WTC11 (cell line): ENCODE data around the gene RDH12. TPM values are rescaled to one million over a fixed set of nuclear protein-coding genes. Genes with fewer than 3 reads are reported as not detected.

Experiments
- ATAC-seq: fragments of 200-7000 bp; cut with Tn5 transposase; 2 replicates; pipeline ENCODE4 v1.10.0; 2021; ENCODE audit warnings: mild to moderate bottlenecking, moderate library complexity
- CTCF ChIA-PET: fragments of 300-600 bp; sonication (Branson Sonifier 250); formaldehyde crosslinking; loops from one replicate; lab custom pipeline; 2021; ENCODE audit warnings: antibody characterized with exemption; lab: Charles Lee
- POLR2A ChIA-PET: fragments of 350-600 bp; sonication (Branson Sonifier 250); formaldehyde crosslinking; loops from one replicate; lab custom pipeline; 2021; ENCODE audit warnings: antibody characterized with exemption; lab: Charles Lee
- DNase-seq: peaks from one replicate; pipeline ENCODE4 v3.0.0; 2021; ENCODE audit warnings: low spot score
- H3K27ac Mint-ChIP-seq: 2 replicates; pipeline ENCODE4 v1.8.0; 2021; ENCODE audit warnings: mixed read lengths
- H3K27me3 Mint-ChIP-seq: 2 replicates; pipeline ENCODE4 v1.8.0; 2021; ENCODE audit warnings: low read depth, mild to moderate bottlenecking, moderate library complexity, mixed read lengths
- H3K36me3 Mint-ChIP-seq: 2 replicates; pipeline ENCODE4 v1.8.0; 2021; ENCODE audit warnings: mixed read lengths
- H3K4me1 Mint-ChIP-seq: 2 replicates; pipeline ENCODE4 v1.8.0; 2022; ENCODE audit warnings: mixed read lengths
- H3K4me3 Mint-ChIP-seq: 2 replicates; pipeline ENCODE4 v1.8.0; 2021; ENCODE audit warnings: mild to moderate bottlenecking, moderate library complexity, mixed read lengths
- H3K9me3 Mint-ChIP-seq: 2 replicates; pipeline ENCODE4 v1.8.0; 2021; ENCODE audit warnings: mixed read lengths
- ATF1 ChIP-seq: sonication (generic); formaldehyde crosslinking; IDR thresholded peaks from 2 replicates; pipeline ENCODE4 v1.8.1; 2023; ENCODE audit warnings: mild to moderate bottlenecking, moderate library complexity, missing genetic modification reagents
- CREB1 ChIP-seq: sonication (generic); formaldehyde crosslinking; IDR thresholded peaks from 2 replicates; pipeline ENCODE4 v1.8.0; 2023; ENCODE audit warnings: mild to moderate bottlenecking, missing genetic modification reagents
- EMX1 ChIP-seq: fragments of 250-450 bp; sonication (Bioruptor Pico); IDR thresholded peaks from 2 replicates; pipeline ENCODE4 v1.8.0; 2021; ENCODE audit warnings: mild to moderate bottlenecking
- GTF2I ChIP-seq: fragments of 250-450 bp; sonication (Bioruptor Pico); conservative IDR thresholded peaks from 2 replicates; pipeline ENCODE4 v1.4.0; 2021; ENCODE audit warnings: mild to moderate bottlenecking
- JUN ChIP-seq: sonication (generic); formaldehyde crosslinking; IDR thresholded peaks from 2 replicates; pipeline ENCODE4 v1.8.0; 2023; ENCODE audit warnings: mild to moderate bottlenecking, missing genetic modification reagents
- NFE2L1 ChIP-seq: sonication (generic); formaldehyde crosslinking; IDR thresholded peaks from 2 replicates; pipeline ENCODE4 v1.8.1; 2023; ENCODE audit warnings: missing genetic modification reagents
- NFYB ChIP-seq: sonication (generic); formaldehyde crosslinking; conservative IDR thresholded peaks from 2 replicates; pipeline ENCODE4 v1.8.0; 2022; ENCODE audit warnings: low read depth, missing genetic modification reagents
- NR3C1 ChIP-seq: sonication (generic); formaldehyde crosslinking; conservative IDR thresholded peaks from 2 replicates; pipeline ENCODE4 v1.8.1; 2023; ENCODE audit warnings: low read depth, mild to moderate bottlenecking, missing genetic modification reagents
- RORB ChIP-seq: fragments of 250-450 bp; sonication (Bioruptor Pico); IDR thresholded peaks from 2 replicates; pipeline ENCODE4 v1.9.0; 2021; ENCODE audit warnings: mild to moderate bottlenecking
- SMAD3 ChIP-seq: sonication (generic); formaldehyde crosslinking; IDR thresholded peaks from 2 replicates; pipeline ENCODE4 v1.8.0; 2022; ENCODE audit warnings: missing genetic modification reagents, mild to moderate bottlenecking, borderline replicate concordance
- TEAD1 ChIP-seq: sonication (generic); formaldehyde crosslinking; IDR thresholded peaks from 2 replicates; pipeline ENCODE4 v1.8.0; 2022; ENCODE audit warnings: mild to moderate bottlenecking, missing genetic modification reagents
- ZNF263 ChIP-seq: sonication (generic); formaldehyde crosslinking; IDR thresholded peaks from 2 replicates; pipeline ENCODE4 v1.8.1; 2022; ENCODE audit warnings: low read depth, mild to moderate bottlenecking, moderate library complexity, missing genetic modification reagents
- ZNF396 ChIP-seq: fragments of 250-450 bp; sonication (Bioruptor Pico); IDR thresholded peaks from 2 replicates; pipeline ENCODE4 v1.8.0; 2021; ENCODE audit warnings: mild to moderate bottlenecking, moderate library complexity, borderline replicate concordance
- ZNF423 ChIP-seq: fragments of 250-450 bp; sonication (Bioruptor Pico); IDR thresholded peaks from 2 replicates; pipeline ENCODE4 v2.1.2; 2022; ENCODE audit warnings: mild to moderate bottlenecking, moderate library complexity
- ZNF532 ChIP-seq: fragments of 250-450 bp; sonication (Bioruptor Pico); IDR thresholded peaks from 2 replicates; pipeline ENCODE4 v1.9.0; 2021; ENCODE audit warnings: mild to moderate bottlenecking, borderline replicate concordance
- total RNA-seq: library from RNA; stranded (reverse); gene quantifications from 3 replicates; pipeline ENCODE4 v1.2.3, GENCODE V29; 2021
- TF ChIP-seq, protein P1 (sequence below): fragments of 250-450 bp; sonication (Bioruptor Pico); conservative IDR thresholded peaks from 2 replicates; pipeline ENCODE4 v1.9.0; 2021; ENCODE audit warnings: mild to moderate bottlenecking
- TF ChIP-seq, protein P2 (sequence below): sonication (generic); formaldehyde crosslinking; IDR thresholded peaks from 2 replicates; pipeline ENCODE4 v1.8.0; 2022; ENCODE audit warnings: mild to moderate bottlenecking, missing genetic modification reagents
- TF ChIP-seq, protein P3 (sequence below): fragments of 250-450 bp; sonication (Bioruptor Pico); IDR thresholded peaks from 2 replicates; pipeline ENCODE4 v1.9.0; 2021; ENCODE audit warnings: mild to moderate bottlenecking
- TF ChIP-seq, protein P4 (sequence below): sonication (generic); formaldehyde crosslinking; IDR thresholded peaks from 2 replicates; pipeline ENCODE4 v1.8.1; 2023; ENCODE audit warnings: mild to moderate bottlenecking, missing genetic modification reagents, borderline replicate concordance

Gene RDH12
- total RNA-seq, 1 experiment from 2014 or later = 0.77 TPM

DNA sequence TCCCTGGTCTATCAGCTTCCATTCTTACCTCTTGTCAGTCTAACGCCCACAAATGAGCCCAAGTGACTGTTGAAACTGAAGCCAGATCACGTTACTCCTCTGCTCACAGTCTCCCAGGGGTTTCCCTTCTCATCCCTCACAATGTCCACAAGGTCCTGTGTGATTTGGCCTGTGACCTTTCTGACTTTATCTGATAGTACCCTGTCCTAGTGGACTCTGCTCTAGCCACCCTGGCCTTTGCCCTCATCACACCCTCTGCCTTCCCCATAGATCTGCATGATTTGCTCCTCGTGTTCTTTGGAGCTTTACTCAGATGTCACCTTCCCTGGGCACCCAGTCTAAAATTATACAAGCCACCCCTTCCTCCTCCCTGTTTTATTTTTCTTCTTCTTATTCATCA, 55.5 kb downstream of the RDH12 start:
- Mint-ChIP-seq H3K27me3 (no peaks in the 10 kb centered on the region), H3K27ac (no peak overlapping the region), H3K9me3 (no peaks in the 10 kb centered on the region), H3K36me3 (peaks cover 34% of the 10 kb centered on the region), H3K4me3 (no peak overlapping the region)
- POLR2A ChIA-PET = no interaction called here
- CTCF ChIA-PET = no interaction called here
- no peak for DNase-seq
- no peak for ATAC-seq
- TF ChIP-seq SMAD3 (CRISPR knock-in tag) = no peak
- no peak for TF ChIP-seq ZNF263 (CRISPR knock-in tag)
- no peak for TF ChIP-seq JUN
- TF ChIP-seq NFE2L1 (CRISPR knock-in tag) = no peak
- TF ChIP-seq ZNF423 (CRISPR knock-in tag) = no peak
- TF ChIP-seq NFYB = no peak
- TF ChIP-seq ZNF396 (CRISPR knock-in tag) = no peak
- no peak for TF ChIP-seq CREB1 (CRISPR knock-in tag)
- TF ChIP-seq, protein P1, sequence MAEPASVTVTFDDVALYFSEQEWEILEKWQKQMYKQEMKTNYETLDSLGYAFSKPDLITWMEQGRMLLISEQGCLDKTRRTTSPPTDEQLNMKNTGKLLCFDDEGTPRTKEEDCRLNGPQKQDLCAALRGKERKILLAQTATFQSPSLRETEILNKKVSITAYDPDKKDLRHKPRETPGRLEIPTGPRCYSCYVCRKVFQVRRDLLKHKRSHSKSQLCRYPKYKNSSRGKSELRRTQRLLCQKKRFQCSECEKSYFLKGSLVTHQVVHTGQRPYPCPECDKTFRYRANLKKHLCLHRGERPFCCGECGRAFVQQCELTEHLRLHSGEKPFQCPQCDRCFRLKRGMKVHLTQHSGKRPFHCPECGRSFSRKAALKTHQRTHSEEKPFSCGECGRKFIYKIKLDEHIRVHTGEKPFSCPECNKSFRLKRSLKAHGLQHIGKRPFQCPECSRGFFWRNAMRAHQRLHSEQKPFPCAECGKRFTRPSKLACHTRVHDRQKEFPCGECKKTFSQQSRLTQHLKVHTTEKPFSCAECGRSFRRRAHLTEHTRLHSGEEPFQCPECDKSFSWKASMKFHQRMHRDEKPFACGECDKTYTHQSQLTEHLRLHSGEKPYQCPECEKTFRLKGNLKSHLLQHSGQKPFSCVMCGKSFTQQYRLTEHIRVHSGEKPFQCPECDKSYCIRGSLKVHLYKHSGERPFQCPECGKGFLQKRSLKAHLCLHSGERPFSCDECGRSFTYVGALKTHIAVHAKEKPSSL = no peak
- TF ChIP-seq GTF2I = no peak
- no peak for TF ChIP-seq NR3C1
- TF ChIP-seq, protein P2, sequence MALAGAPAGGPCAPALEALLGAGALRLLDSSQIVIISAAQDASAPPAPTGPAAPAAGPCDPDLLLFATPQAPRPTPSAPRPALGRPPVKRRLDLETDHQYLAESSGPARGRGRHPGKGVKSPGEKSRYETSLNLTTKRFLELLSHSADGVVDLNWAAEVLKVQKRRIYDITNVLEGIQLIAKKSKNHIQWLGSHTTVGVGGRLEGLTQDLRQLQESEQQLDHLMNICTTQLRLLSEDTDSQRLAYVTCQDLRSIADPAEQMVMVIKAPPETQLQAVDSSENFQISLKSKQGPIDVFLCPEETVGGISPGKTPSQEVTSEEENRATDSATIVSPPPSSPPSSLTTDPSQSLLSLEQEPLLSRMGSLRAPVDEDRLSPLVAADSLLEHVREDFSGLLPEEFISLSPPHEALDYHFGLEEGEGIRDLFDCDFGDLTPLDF (CRISPR knock-in tag) = no peak
- TF ChIP-seq ZNF532 (CRISPR knock-in tag) = no peak
- no peak for TF ChIP-seq RORB (CRISPR knock-in tag)
- TF ChIP-seq ATF1 (CRISPR knock-in tag) = no peak
- TF ChIP-seq TEAD1 (CRISPR knock-in tag) = no peak
- TF ChIP-seq, all 79 proteins: peak for 0
- no peaks in the 10 kb centered on the region for H3K4me1 Mint-ChIP-seq

GRCh38 chr14:67759916-67760315, 58.2 kb downstream of the RDH12 start:
- CTCF ChIA-PET = interaction anchor here (1.2 kb wide), 1 partner anchor 233 kb away, joined by 3 read pairs; no protein-coding TSS in a partner anchor
- Mint-ChIP-seq H3K4me1 (no peaks in the 10 kb centered on the region), H3K9me3 (no peaks in the 10 kb centered on the region), H3K4me3 (no peak overlapping the region), H3K27me3 (no peaks in the 10 kb centered on the region), H3K36me3 (peaks cover 25% of the 10 kb centered on the region), H3K27ac (no peak overlapping the region)
- no peak for DNase-seq
- TF ChIP-seq, protein P3, sequence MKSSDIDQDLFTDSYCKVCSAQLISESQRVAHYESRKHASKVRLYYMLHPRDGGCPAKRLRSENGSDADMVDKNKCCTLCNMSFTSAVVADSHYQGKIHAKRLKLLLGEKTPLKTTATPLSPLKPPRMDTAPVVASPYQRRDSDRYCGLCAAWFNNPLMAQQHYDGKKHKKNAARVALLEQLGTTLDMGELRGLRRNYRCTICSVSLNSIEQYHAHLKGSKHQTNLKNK (CRISPR knock-in tag) = no peak
- TF ChIP-seq NR3C1 = no peak
- TF ChIP-seq, protein P4, sequence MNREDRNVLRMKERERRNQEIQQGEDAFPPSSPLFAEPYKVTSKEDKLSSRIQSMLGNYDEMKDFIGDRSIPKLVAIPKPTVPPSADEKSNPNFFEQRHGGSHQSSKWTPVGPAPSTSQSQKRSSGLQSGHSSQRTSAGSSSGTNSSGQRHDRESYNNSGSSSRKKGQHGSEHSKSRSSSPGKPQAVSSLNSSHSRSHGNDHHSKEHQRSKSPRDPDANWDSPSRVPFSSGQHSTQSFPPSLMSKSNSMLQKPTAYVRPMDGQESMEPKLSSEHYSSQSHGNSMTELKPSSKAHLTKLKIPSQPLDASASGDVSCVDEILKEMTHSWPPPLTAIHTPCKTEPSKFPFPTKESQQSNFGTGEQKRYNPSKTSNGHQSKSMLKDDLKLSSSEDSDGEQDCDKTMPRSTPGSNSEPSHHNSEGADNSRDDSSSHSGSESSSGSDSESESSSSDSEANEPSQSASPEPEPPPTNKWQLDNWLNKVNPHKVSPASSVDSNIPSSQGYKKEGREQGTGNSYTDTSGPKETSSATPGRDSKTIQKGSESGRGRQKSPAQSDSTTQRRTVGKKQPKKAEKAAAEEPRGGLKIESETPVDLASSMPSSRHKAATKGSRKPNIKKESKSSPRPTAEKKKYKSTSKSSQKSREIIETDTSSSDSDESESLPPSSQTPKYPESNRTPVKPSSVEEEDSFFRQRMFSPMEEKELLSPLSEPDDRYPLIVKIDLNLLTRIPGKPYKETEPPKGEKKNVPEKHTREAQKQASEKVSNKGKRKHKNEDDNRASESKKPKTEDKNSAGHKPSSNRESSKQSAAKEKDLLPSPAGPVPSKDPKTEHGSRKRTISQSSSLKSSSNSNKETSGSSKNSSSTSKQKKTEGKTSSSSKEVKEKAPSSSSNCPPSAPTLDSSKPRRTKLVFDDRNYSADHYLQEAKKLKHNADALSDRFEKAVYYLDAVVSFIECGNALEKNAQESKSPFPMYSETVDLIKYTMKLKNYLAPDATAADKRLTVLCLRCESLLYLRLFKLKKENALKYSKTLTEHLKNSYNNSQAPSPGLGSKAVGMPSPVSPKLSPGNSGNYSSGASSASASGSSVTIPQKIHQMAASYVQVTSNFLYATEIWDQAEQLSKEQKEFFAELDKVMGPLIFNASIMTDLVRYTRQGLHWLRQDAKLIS (CRISPR knock-in tag) = no peak
- TF ChIP-seq EMX1 (CRISPR knock-in tag) = no peak
- ATAC-seq = no peak
- POLR2A ChIA-PET = no interaction called here
